ENCODE results near the gene CFAP20DC. TPM values are rescaled to one million over a fixed set of nuclear protein-coding genes. Genes with fewer than 3 reads are reported as not detected.
"Not testable (repeated sequence)": the region's sequence is repeated elsewhere in the genome, so short reads cannot be mapped to it uniquely, and the experiment has no call there.

The CFAP20DC gene
- total RNA-seq, 2 experiments from 2014 or later = 1.0 to 1.4 TPM

GRCh38 chr3:58979840-58980239, 70.0 kb downstream of the CFAP20DC start:
- H3K27me3 Mint-ChIP-seq = no peaks in the 10 kb centered on the region
- DNase-seq (no peak), ATAC-seq (no peak)
- no peak overlapping the region for H3K27ac Mint-ChIP-seq
- no peaks in the 10 kb centered on the region for H3K9me3 Mint-ChIP-seq (ENCODE audit: low read depth)
- H3K4me3 Mint-ChIP-seq = no peak overlapping the region
- H3K36me3 Mint-ChIP-seq = no peaks in the 10 kb centered on the region
- no peaks in the 10 kb centered on the region for H3K4me1 Mint-ChIP-seq
- CTCF ChIA-PET = no interaction called here

- no peak for ATAC-seq
- H3K4me3 Mint-ChIP-seq = no peak overlapping the region
- no peaks in the 10 kb centered on the region for H3K9me3 Mint-ChIP-seq (ENCODE audit: low read depth)
- no peak overlapping the region for H3K27ac Mint-ChIP-seq
- CTCF ChIA-PET = no interaction called here
- no peak for DNase-seq
- no peaks in the 10 kb centered on the region for H3K36me3 Mint-ChIP-seq
- H3K4me1 Mint-ChIP-seq = no peaks in the 10 kb centered on the region
- H3K27me3 Mint-ChIP-seq = no peaks in the 10 kb centered on the region
Observed at GRCh38 chr3:58973796-58974195, 76.0 kb downstream of the CFAP20DC start.

GRCh38 chr3:58967866-58968265, 82.0 kb downstream of the CFAP20DC start:
- H3K36me3 Mint-ChIP-seq; DNase-seq; H3K27ac Mint-ChIP-seq; H3K4me3 Mint-ChIP-seq; H3K27me3 Mint-ChIP-seq; CTCF ChIA-PET; ATAC-seq; H3K9me3 Mint-ChIP-seq (ENCODE audit: low read depth); H3K4me1 Mint-ChIP-seq: not testable (repeated sequence)

- H3K27ac Mint-ChIP-seq = no peak overlapping the region
- no peaks in the 10 kb centered on the region for H3K36me3 Mint-ChIP-seq
- no peaks in the 10 kb centered on the region for H3K9me3 Mint-ChIP-seq (ENCODE audit: low read depth)
- no peak overlapping the region for H3K4me3 Mint-ChIP-seq
- ATAC-seq = no peak
- CTCF ChIA-PET = no interaction called here
- H3K4me1 Mint-ChIP-seq = no peaks in the 10 kb centered on the region
- no peak for DNase-seq
- H3K27me3 Mint-ChIP-seq = no peaks in the 10 kb centered on the region
Observed at GRCh38 chr3:58965865-58966264, 84.0 kb downstream of the CFAP20DC start.

GRCh38 chr3:58963928-58964503, 85.8 kb downstream of the CFAP20DC start:
- H3K4me3 Mint-ChIP-seq = no peak overlapping the region
- CTCF ChIA-PET = no interaction called here
- H3K36me3 Mint-ChIP-seq = no peaks in the 10 kb centered on the region
- ATAC-seq = no peak
- no peak overlapping the region for H3K27ac Mint-ChIP-seq
- no peak for DNase-seq
- H3K9me3 Mint-ChIP-seq (ENCODE audit: low read depth) = no peaks in the 10 kb centered on the region
- no peaks in the 10 kb centered on the region for H3K4me1 Mint-ChIP-seq
- no peaks in the 10 kb centered on the region for H3K27me3 Mint-ChIP-seq

- no peak overlapping the region for H3K27ac Mint-ChIP-seq
- H3K9me3 Mint-ChIP-seq (ENCODE audit: low read depth) = no peaks in the 10 kb centered on the region
- DNase-seq (no peak), ATAC-seq (no peak)
- H3K27me3 Mint-ChIP-seq = no peaks in the 10 kb centered on the region
- no peaks in the 10 kb centered on the region for H3K4me1 Mint-ChIP-seq
- no peaks in the 10 kb centered on the region for H3K36me3 Mint-ChIP-seq
- CTCF ChIA-PET = no interaction called here
- H3K4me3 Mint-ChIP-seq = no peak overlapping the region
Observed at GRCh38 chr3:58962816-58963215, 87.0 kb downstream of the CFAP20DC start.

- DNase-seq (no peak), ATAC-seq (no peak)
- Mint-ChIP-seq H3K4me1 (no peaks in the 10 kb centered on the region), H3K27me3 (no peaks in the 10 kb centered on the region), H3K9me3 (ENCODE audit: low read depth) (no peaks in the 10 kb centered on the region), H3K4me3 (no peak overlapping the region), H3K36me3 (no peaks in the 10 kb centered on the region), H3K27ac (no peak overlapping the region)
- CTCF ChIA-PET = no interaction called here
Observed at GRCh38 chr3:58962040-58962651, 87.7 kb downstream of the CFAP20DC start.

GRCh38 chr3:58955308-58955707, 94.5 kb downstream of the CFAP20DC start:
- no peak for ATAC-seq
- CTCF ChIA-PET = no interaction called here
- H3K27me3 Mint-ChIP-seq = no peaks in the 10 kb centered on the region
- no peak for DNase-seq
- no peaks in the 10 kb centered on the region for H3K9me3 Mint-ChIP-seq (ENCODE audit: low read depth)
- H3K4me1 Mint-ChIP-seq = no peaks in the 10 kb centered on the region
- no peaks in the 10 kb centered on the region for H3K36me3 Mint-ChIP-seq
- no peak overlapping the region for H3K4me3 Mint-ChIP-seq
- H3K27ac Mint-ChIP-seq = no peak overlapping the region

- no peaks in the 10 kb centered on the region for H3K27me3 Mint-ChIP-seq
- ATAC-seq = no peak
- no peak overlapping the region for H3K4me3 Mint-ChIP-seq
- no peaks in the 10 kb centered on the region for H3K4me1 Mint-ChIP-seq
- H3K9me3 Mint-ChIP-seq (ENCODE audit: low read depth) = no peaks in the 10 kb centered on the region
- CTCF ChIA-PET = no interaction called here
- no peaks in the 10 kb centered on the region for H3K36me3 Mint-ChIP-seq
- DNase-seq = no peak
- no peak overlapping the region for H3K27ac Mint-ChIP-seq
Observed at GRCh38 chr3:58953288-58953687, 96.5 kb downstream of the CFAP20DC start.

- CTCF ChIA-PET = no interaction called here
- no peak overlapping the region for H3K4me3 Mint-ChIP-seq
- no peak for ATAC-seq
- no peaks in the 10 kb centered on the region for H3K27me3 Mint-ChIP-seq
- H3K4me1 Mint-ChIP-seq = no peaks in the 10 kb centered on the region
- no peaks in the 10 kb centered on the region for H3K9me3 Mint-ChIP-seq (ENCODE audit: low read depth)
- H3K36me3 Mint-ChIP-seq = no peaks in the 10 kb centered on the region
- DNase-seq = no peak
- no peak overlapping the region for H3K27ac Mint-ChIP-seq
Observed at GRCh38 chr3:58952128-58952917, 97.5 kb downstream of the CFAP20DC start.

GRCh38 chr3:58948018-58948417, 101.8 kb downstream of the CFAP20DC start:
- H3K36me3 Mint-ChIP-seq = no peaks in the 10 kb centered on the region
- H3K27me3 Mint-ChIP-seq = no peaks in the 10 kb centered on the region
- ATAC-seq (no peak), DNase-seq (no peak)
- no peak overlapping the region for H3K27ac Mint-ChIP-seq
- CTCF ChIA-PET = no interaction called here
- H3K9me3 Mint-ChIP-seq (ENCODE audit: low read depth) = no peaks in the 10 kb centered on the region
- no peak overlapping the region for H3K4me3 Mint-ChIP-seq
- no peaks in the 10 kb centered on the region for H3K4me1 Mint-ChIP-seq

GRCh38 chr3:58946875-58947274, 103.0 kb downstream of the CFAP20DC start:
- Mint-ChIP-seq H3K27me3 (no peaks in the 10 kb centered on the region), H3K9me3 (ENCODE audit: low read depth) (no peaks in the 10 kb centered on the region), H3K27ac (no peak overlapping the region), H3K4me1 (no peaks in the 10 kb centered on the region), H3K4me3 (no peak overlapping the region), H3K36me3 (no peaks in the 10 kb centered on the region)
- DNase-seq = no peak
- CTCF ChIA-PET = no interaction called here
- no peak for ATAC-seq

GRCh38 chr3:58938057-58938456, 111.8 kb downstream of the CFAP20DC start:
- H3K27ac Mint-ChIP-seq = no peak overlapping the region
- ATAC-seq (no peak), DNase-seq (no peak)
- H3K36me3 Mint-ChIP-seq = no peaks in the 10 kb centered on the region
- H3K4me3 Mint-ChIP-seq = no peak overlapping the region
- no peaks in the 10 kb centered on the region for H3K27me3 Mint-ChIP-seq
- CTCF ChIA-PET = no interaction called here
- no peaks in the 10 kb centered on the region for H3K9me3 Mint-ChIP-seq (ENCODE audit: low read depth)
- no peaks in the 10 kb centered on the region for H3K4me1 Mint-ChIP-seq

GRCh38 chr3:58924578-58924977, 125.2 kb downstream of the CFAP20DC start:
- Mint-ChIP-seq H3K27me3 (no peaks in the 10 kb centered on the region), H3K4me1 (no peaks in the 10 kb centered on the region), H3K4me3 (no peak overlapping the region), H3K27ac (no peak overlapping the region), H3K9me3 (ENCODE audit: low read depth) (peaks cover 2% of the 10 kb centered on the region), H3K36me3 (no peaks in the 10 kb centered on the region)
- no peak for DNase-seq
- no peak for ATAC-seq
- CTCF ChIA-PET = no interaction called here
